Mesothelial cell of epicardium (in vitro differentiated cells): ENCODE results near the gene FAM222A. TPM values are rescaled to one million over a fixed set of nuclear protein-coding genes. Genes with fewer than 3 reads are reported as not detected.
A peak's percentile ranks its signal among the peaks of the same experiment; 100 is the strongest.

Experiments used
- DNase-seq, 2 experiments: peaks; one replicate each; pipeline ENCODE4 v3.0.0; 2021; ENCODE audit warnings: low spot score in 2 of 2; ENCODE audit not compliant: unreplicated experiment in 2 of 2
- H3K27ac Mint-ChIP-seq: 2 replicates; pipeline ENCODE4 v1.8.0; 2021; ENCODE audit warnings: mixed read lengths
- H3K27me3 Mint-ChIP-seq: 2 replicates; pipeline ENCODE4 v1.8.0; 2021; ENCODE audit warnings: low read depth, mixed read lengths
- H3K36me3 Mint-ChIP-seq: 2 replicates; pipeline ENCODE4 v1.8.0; 2021; ENCODE audit warnings: mixed read lengths
- H3K4me1 Mint-ChIP-seq: 2 replicates; pipeline ENCODE4 v1.8.0; 2021; ENCODE audit warnings: mixed read lengths
- H3K4me3 Mint-ChIP-seq: 2 replicates; pipeline ENCODE4 v1.8.0; 2021; ENCODE audit warnings: mild to moderate bottlenecking, moderate library complexity, mixed read lengths
- H3K9me3 Mint-ChIP-seq: 2 replicates; pipeline ENCODE4 v1.8.0; 2021; ENCODE audit warnings: mixed read lengths
- CTCF ChIP-seq: fragments of 200-600 bp; sonication (generic); IDR thresholded peaks from one replicate; pipeline ENCODE4 v1.5.0; 2021; ENCODE audit warnings: antibody characterized with exemption; ENCODE audit not compliant: unreplicated experiment
- total RNA-seq: library from RNA; stranded (reverse); gene quantifications from 3 replicates; pipeline ENCODE4 v1.2.1, GENCODE V29; 2021

The FAM222A gene
- total RNA-seq, 1 donor from 2014 or later = 1.1 TPM

- Mint-ChIP-seq H3K9me3 (no peaks in the 10 kb centered on the region), H3K36me3 (no peaks in the 10 kb centered on the region), H3K27me3 (peaks cover 86% of the 10 kb centered on the region), H3K4me3 (peak overlapping the region; percentile 67), H3K27ac (no peak overlapping the region), H3K4me1 (peaks cover 6% of the 10 kb centered on the region)
- no peak for TF ChIP-seq CTCF
- peak; percentile 52 to 80 for DNase-seq
These were observed 702 bp downstream of the FAM222A start for GRCh38 chr12:109714141-109714912.

- H3K27ac Mint-ChIP-seq = no peak overlapping the region
- H3K9me3 Mint-ChIP-seq = no peaks in the 10 kb centered on the region
- peaks cover 86% of the 10 kb centered on the region for H3K27me3 Mint-ChIP-seq
- no peak for TF ChIP-seq CTCF
- peaks cover under 1% of the 10 kb centered on the region for H3K4me1 Mint-ChIP-seq
- no peak for DNase-seq
- peak overlapping the region; percentile 36 for H3K4me3 Mint-ChIP-seq
- no peaks in the 10 kb centered on the region for H3K36me3 Mint-ChIP-seq
These were observed 1.3 kb downstream of the FAM222A start for GRCh38 chr12:109714913-109715244.

- no peak for DNase-seq
- Mint-ChIP-seq H3K4me1 (no peaks in the 10 kb centered on the region), H3K36me3 (no peaks in the 10 kb centered on the region), H3K4me3 (peak overlapping the region; percentile 36), H3K9me3 (no peaks in the 10 kb centered on the region), H3K27ac (no peak overlapping the region), H3K27me3 (peaks cover 85% of the 10 kb centered on the region)
- TF ChIP-seq CTCF = no peak
These were observed 1.9 kb downstream of the FAM222A start for GRCh38 chr12:109715310-109716091.

- TF ChIP-seq CTCF = no peak
- no peak overlapping the region for H3K27ac Mint-ChIP-seq
- no peak for DNase-seq
- no peak overlapping the region for H3K4me3 Mint-ChIP-seq
- H3K4me1 Mint-ChIP-seq = no peaks in the 10 kb centered on the region
- H3K36me3 Mint-ChIP-seq = no peaks in the 10 kb centered on the region
- peaks cover 81% of the 10 kb centered on the region for H3K27me3 Mint-ChIP-seq
- no peaks in the 10 kb centered on the region for H3K9me3 Mint-ChIP-seq
These were observed 2.5 kb downstream of the FAM222A start for GRCh38 chr12:109716092-109716479.

GRCh38 chr12:109716512-109717389 is 3.1 kb downstream of the FAM222A start:
- DNase-seq = no peak
- H3K27me3 Mint-ChIP-seq = peaks cover 80% of the 10 kb centered on the region
- no peak for TF ChIP-seq CTCF
- no peak overlapping the region for H3K27ac Mint-ChIP-seq
- H3K4me3 Mint-ChIP-seq = no peak overlapping the region
- H3K36me3 Mint-ChIP-seq = no peaks in the 10 kb centered on the region
- no peaks in the 10 kb centered on the region for H3K4me1 Mint-ChIP-seq
- H3K9me3 Mint-ChIP-seq = no peaks in the 10 kb centered on the region
